Testis (tissue), 2 donors: ENCODE results near the gene WEE2.

ENCODE experiments used
- POLR2A ChIP-seq: fragments of 450-650 bp; IDR thresholded peaks from one replicate; pipeline ENCODE4 v1.6.1; 2017; ENCODE audit warnings: antibody characterized with exemption, mild to moderate bottlenecking, moderate library complexity
- TF ChIP-seq, protein P1 (sequence below), 3 experiments: fragments of 450-650 bp in 2 of 3; fragments of 200-600 bp in 1 of 3; sonication (generic) in 1 of 3; IDR thresholded peaks; one replicate each; pipeline ENCODE4 v1.5.1; 2016 to 2019; ENCODE audit warnings: antibody characterized with exemption in 3 of 3, mild to moderate bottlenecking in 2 of 3, moderate library complexity in 1 of 3

DNA sequence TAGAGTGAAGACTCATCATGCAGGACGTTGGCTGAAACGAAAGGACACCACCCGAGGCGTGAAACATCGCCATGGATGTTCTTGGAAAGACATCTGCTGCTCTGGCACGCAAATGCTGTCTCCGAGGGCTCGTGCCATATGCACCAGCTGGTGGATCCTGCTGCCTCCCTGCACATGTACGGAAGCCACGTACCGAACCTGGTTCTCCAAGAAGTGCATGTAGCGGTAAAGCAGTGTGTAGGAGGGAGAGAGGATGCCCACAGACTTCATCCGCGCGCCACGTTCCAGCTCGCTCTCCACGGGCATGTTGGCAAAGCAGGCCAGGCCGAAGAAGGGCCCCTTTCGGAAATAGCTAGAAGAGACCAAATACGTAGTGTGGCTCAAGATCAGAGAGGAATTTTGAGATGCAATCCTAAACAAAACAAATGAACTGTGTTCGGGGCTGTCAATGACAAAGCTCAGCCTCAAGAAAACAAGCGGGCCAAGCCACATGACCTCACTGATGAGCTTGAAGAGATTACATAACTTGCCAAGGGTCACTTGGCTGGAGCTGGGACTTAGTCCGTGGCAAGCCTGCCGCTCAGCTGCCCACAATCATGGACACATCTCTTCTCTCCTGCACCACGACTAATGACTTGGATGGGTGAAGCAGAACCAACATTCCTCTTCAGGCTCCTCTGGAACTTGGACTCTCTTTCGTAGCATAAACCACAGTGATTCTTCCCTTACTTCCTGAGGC lies 22.7 kb upstream of the WEE2 start:
- TF ChIP-seq, protein P1, sequence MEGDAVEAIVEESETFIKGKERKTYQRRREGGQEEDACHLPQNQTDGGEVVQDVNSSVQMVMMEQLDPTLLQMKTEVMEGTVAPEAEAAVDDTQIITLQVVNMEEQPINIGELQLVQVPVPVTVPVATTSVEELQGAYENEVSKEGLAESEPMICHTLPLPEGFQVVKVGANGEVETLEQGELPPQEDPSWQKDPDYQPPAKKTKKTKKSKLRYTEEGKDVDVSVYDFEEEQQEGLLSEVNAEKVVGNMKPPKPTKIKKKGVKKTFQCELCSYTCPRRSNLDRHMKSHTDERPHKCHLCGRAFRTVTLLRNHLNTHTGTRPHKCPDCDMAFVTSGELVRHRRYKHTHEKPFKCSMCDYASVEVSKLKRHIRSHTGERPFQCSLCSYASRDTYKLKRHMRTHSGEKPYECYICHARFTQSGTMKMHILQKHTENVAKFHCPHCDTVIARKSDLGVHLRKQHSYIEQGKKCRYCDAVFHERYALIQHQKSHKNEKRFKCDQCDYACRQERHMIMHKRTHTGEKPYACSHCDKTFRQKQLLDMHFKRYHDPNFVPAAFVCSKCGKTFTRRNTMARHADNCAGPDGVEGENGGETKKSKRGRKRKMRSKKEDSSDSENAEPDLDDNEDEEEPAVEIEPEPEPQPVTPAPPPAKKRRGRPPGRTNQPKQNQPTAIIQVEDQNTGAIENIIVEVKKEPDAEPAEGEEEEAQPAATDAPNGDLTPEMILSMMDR (IDR thresholded peaks at IDR 0.05), result no peak
- no peak for TF ChIP-seq POLR2A
